Liver (tissue), 9 donors: ENCODE data around the gene UBE2U. TPM values are rescaled to one million over a fixed set of nuclear protein-coding genes. Genes with fewer than 3 reads are reported as not detected.

Experiments
- DNase-seq: peaks from one replicate; pipeline ENCODE4 v3.0.0-alpha.2; 2017; ENCODE audit warnings: low spot score
- H3K27ac ChIP-seq, 2 donors: one replicate each; pipeline ENCODE4 v1.7.0; 2013; ENCODE audit warnings: inconsistent platforms in 2 of 2, low read length in 2 of 2, control low read depth in 1 of 2, low read depth in 1 of 2, mild to moderate bottlenecking in 1 of 2
- H3K27me3 ChIP-seq, 4 donors: one replicate each; pipeline versions ENCODE4 v1.6.1 to v1.7.0; 2013; ENCODE audit warnings: low read length in 3 of 4, inconsistent platforms in 1 of 4, mild to moderate bottlenecking in 1 of 4, moderate library complexity in 1 of 4; ENCODE audit not compliant: control insufficient read depth in 4 of 4, insufficient read depth in 4 of 4
- H3K36me3 ChIP-seq, 4 donors: one replicate each; pipeline versions ENCODE4 v1.6.1 to v1.7.0; 2013; ENCODE audit warnings: low read length in 3 of 4, mild to moderate bottlenecking in 3 of 4, low read depth in 1 of 4, moderate library complexity in 1 of 4; ENCODE audit not compliant: control insufficient read depth in 4 of 4, insufficient read depth in 3 of 4
- H3K4me1 ChIP-seq, 4 donors: one replicate each; pipeline versions ENCODE4 v1.6.1 to v1.7.0; 2013; ENCODE audit warnings: low read length in 3 of 4, mild to moderate bottlenecking in 3 of 4, moderate library complexity in 1 of 4; ENCODE audit not compliant: control insufficient read depth in 4 of 4, insufficient read depth in 4 of 4
- H3K4me3 ChIP-seq, 3 donors: one replicate each; pipeline versions ENCODE4 v1.6.1 to v1.7.0; 2013; ENCODE audit warnings: low read length in 3 of 3, control low read depth in 1 of 3, low read depth in 1 of 3, mild to moderate bottlenecking in 1 of 3
- H3K9ac ChIP-seq, 2 donors: one replicate each; pipeline ENCODE4 v1.7.0; 2013; ENCODE audit warnings: low read length in 2 of 2, mild to moderate bottlenecking in 2 of 2, moderate library complexity in 2 of 2, control low read depth in 1 of 2, low read depth in 1 of 2
- H3K9me3 ChIP-seq, 4 donors: one replicate each; pipeline versions ENCODE4 v1.6.1 to v1.7.0; 2013; ENCODE audit warnings: low read length in 3 of 4; ENCODE audit not compliant: control insufficient read depth in 4 of 4
- ATF3 ChIP-seq: IDR thresholded peaks from 2 replicates; pipeline ENCODE4 v1.6.1; 2016; ENCODE audit warnings: antibody characterized with exemption
- CTCF ChIP-seq: fragments of 150-350 bp; IDR thresholded peaks from 2 replicates; pipeline ENCODE4 v1.5.1; 2017; ENCODE audit warnings: improper control_type of control experiment, low read depth, low read length; ENCODE audit not compliant: missing input control
- EGR1 ChIP-seq, 2 donors: IDR thresholded peaks; 2 replicates each; pipeline ENCODE4 v1.6.1; 2016 to 2018; ENCODE audit warnings: antibody characterized with exemption in 2 of 2, low read depth in 2 of 2
- FOXA1 ChIP-seq: IDR thresholded peaks from 2 replicates; pipeline ENCODE4 v1.6.1; 2016; ENCODE audit warnings: antibody characterized with exemption
- FOXA2 ChIP-seq: IDR thresholded peaks from 2 replicates; pipeline ENCODE4 v1.6.1; 2016; ENCODE audit warnings: antibody characterized with exemption
- HNF4A ChIP-seq, 2 donors: conservative IDR thresholded peaks; 2 replicates each; pipeline ENCODE4 v1.6.1; 2016; ENCODE audit warnings: antibody characterized with exemption in 2 of 2, mild to moderate bottlenecking in 2 of 2
- HNF4G ChIP-seq: IDR thresholded peaks from 2 replicates; pipeline ENCODE4 v1.6.1; 2016; ENCODE audit warnings: antibody characterized with exemption
- JUND ChIP-seq, 2 donors: IDR thresholded peaks; 2 replicates each; pipeline ENCODE4 v1.6.1; 2016; ENCODE audit warnings: antibody characterized with exemption in 2 of 2
- MAX ChIP-seq: IDR thresholded peaks from 2 replicates; pipeline ENCODE4 v1.6.1; 2016; ENCODE audit warnings: antibody characterized with exemption
- NR2F2 ChIP-seq: IDR thresholded peaks from 2 replicates; pipeline ENCODE4 v1.6.1; 2016; ENCODE audit warnings: antibody characterized with exemption
- RAD21 ChIP-seq, 2 donors: IDR thresholded peaks; 2 replicates each; pipeline ENCODE4 v1.6.1; 2016; ENCODE audit warnings: antibody characterized with exemption in 2 of 2, mild to moderate bottlenecking in 2 of 2
- RXRA ChIP-seq, 2 donors: IDR thresholded peaks; 2 replicates each; pipeline ENCODE4 v1.6.1; 2017 to 2018; ENCODE audit warnings: antibody characterized with exemption in 2 of 2, mild to moderate bottlenecking in 1 of 2
- SP1 ChIP-seq: IDR thresholded peaks from 2 replicates; pipeline ENCODE4 v1.6.1; 2018; ENCODE audit warnings: antibody characterized with exemption, mild to moderate bottlenecking
- TAF1 ChIP-seq: conservative IDR thresholded peaks from 2 replicates; pipeline ENCODE4 v1.6.1; 2016; ENCODE audit warnings: antibody characterized with exemption, mild to moderate bottlenecking
- YY1 ChIP-seq: IDR thresholded peaks from 2 replicates; pipeline ENCODE4 v1.6.1; 2016; ENCODE audit warnings: antibody characterized with exemption, mild to moderate bottlenecking
- ZBTB33 ChIP-seq: IDR thresholded peaks from 2 replicates; pipeline ENCODE4 v1.6.1; 2016; ENCODE audit warnings: antibody characterized with exemption
- WGBS: extraction: QIAGEN DNeasy Blood & Tissue Kit; methylation state at CpG from one replicate; pipeline ENCODE4 v1.1.7; 2013; 5-methylcytosine and 5-hydroxymethylcytosine counted together
- polyA plus RNA-seq, 2 donors: library from polyadenylated mRNA; stranded (reverse) in 1 of 2; unstranded in 1 of 2; fragments of 200-250 nt in 1 of 2; fragments of >200 nt in 1 of 2; fragmentation: Nextera tagmentation in 1 of 2; extraction: Ambion mirVana in 1 of 2; gene quantifications; one replicate each; pipeline versions ENCODE4 v1.2.1 to v1.2.3, GENCODE V29; 2013 to 2015
- total RNA-seq, 2 donors: library from RNA; depleted of rRNA; stranded (reverse); fragments of >200 nt; gene quantifications; one replicate each; pipeline ENCODE4 v1.2.3, GENCODE V29; 2014
- TF ChIP-seq, protein P1 (sequence below): IDR thresholded peaks from 2 replicates; pipeline ENCODE4 v1.6.1; 2016; ENCODE audit warnings: antibody characterized with exemption, mild to moderate bottlenecking
- donor health status: healthy.
- donor health status: healthy.
- donor health status: healthy.
- donor health status: healthy.
- donor health status: healthy.

The UBE2U gene
- total and polyA plus RNA-seq, 4 donors, result not detected

GRCh38 chr1:64266991-64267390 is 63.6 kb downstream of the UBE2U start:
- Histone ChIP-seq H3K36me3 (no peaks in the 10 kb centered on the region), H3K27me3 (no peaks in the 10 kb centered on the region), H3K4me3 (no peak overlapping the region), H3K9ac (no peak overlapping the region), H3K27ac (no peak overlapping the region), H3K9me3 (no peaks in the 10 kb centered on the region), H3K4me1 (no peaks in the 10 kb centered on the region)
- no peak for DNase-seq
- TF ChIP-seq FOXA1, result no peak
- no peak for TF ChIP-seq NR2F2
- no peak for TF ChIP-seq HNF4A (conservative IDR thresholded peaks at IDR 0.05)
- TF ChIP-seq ZBTB33, result no peak
- TF ChIP-seq, protein P1, sequence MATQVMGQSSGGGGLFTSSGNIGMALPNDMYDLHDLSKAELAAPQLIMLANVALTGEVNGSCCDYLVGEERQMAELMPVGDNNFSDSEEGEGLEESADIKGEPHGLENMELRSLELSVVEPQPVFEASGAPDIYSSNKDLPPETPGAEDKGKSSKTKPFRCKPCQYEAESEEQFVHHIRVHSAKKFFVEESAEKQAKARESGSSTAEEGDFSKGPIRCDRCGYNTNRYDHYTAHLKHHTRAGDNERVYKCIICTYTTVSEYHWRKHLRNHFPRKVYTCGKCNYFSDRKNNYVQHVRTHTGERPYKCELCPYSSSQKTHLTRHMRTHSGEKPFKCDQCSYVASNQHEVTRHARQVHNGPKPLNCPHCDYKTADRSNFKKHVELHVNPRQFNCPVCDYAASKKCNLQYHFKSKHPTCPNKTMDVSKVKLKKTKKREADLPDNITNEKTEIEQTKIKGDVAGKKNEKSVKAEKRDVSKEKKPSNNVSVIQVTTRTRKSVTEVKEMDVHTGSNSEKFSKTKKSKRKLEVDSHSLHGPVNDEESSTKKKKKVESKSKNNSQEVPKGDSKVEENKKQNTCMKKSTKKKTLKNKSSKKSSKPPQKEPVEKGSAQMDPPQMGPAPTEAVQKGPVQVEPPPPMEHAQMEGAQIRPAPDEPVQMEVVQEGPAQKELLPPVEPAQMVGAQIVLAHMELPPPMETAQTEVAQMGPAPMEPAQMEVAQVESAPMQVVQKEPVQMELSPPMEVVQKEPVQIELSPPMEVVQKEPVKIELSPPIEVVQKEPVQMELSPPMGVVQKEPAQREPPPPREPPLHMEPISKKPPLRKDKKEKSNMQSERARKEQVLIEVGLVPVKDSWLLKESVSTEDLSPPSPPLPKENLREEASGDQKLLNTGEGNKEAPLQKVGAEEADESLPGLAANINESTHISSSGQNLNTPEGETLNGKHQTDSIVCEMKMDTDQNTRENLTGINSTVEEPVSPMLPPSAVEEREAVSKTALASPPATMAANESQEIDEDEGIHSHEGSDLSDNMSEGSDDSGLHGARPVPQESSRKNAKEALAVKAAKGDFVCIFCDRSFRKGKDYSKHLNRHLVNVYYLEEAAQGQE, result no peak
- no peak for TF ChIP-seq EGR1 (IDR thresholded peaks at IDR 0.05; ENCODE audit: low read depth in 2 of 2)
- WGBS, result 63% methylated on average over 2 of the region's 2 CpGs

- Histone ChIP-seq H3K4me3 (no peak overlapping the region), H3K27ac (no peak overlapping the region)
These were observed 65.5 kb downstream of the UBE2U start for GRCh38 chr1:64268653-64269557.

More at GRCh38 chr1:64268653-64269557, 65.5 kb downstream of the UBE2U start:
- no peaks in the 10 kb centered on the region for H3K4me1 ChIP-seq
- WGBS, result 55% methylated on average over 23 of the region's 23 CpGs
- H3K9ac ChIP-seq, result no peak overlapping the region
- no peak for TF ChIP-seq ZBTB33
- no peak for TF ChIP-seq YY1
- no peak for TF ChIP-seq FOXA2
- TF ChIP-seq RXRA (IDR thresholded peaks at IDR 0.05), result no peak
- TF ChIP-seq, protein P1, result no peak
- no peak for TF ChIP-seq MAX
- no peak for TF ChIP-seq FOXA1
- TF ChIP-seq SP1, result no peak
- TF ChIP-seq EGR1 (IDR thresholded peaks at IDR 0.05; ENCODE audit: low read depth in 2 of 2), result no peak
- TF ChIP-seq CTCF, result peak; percentile 71
- TF ChIP-seq JUND (IDR thresholded peaks at IDR 0.05), result no peak
- TF ChIP-seq HNF4A (conservative IDR thresholded peaks at IDR 0.05), result no peak
- no peak for TF ChIP-seq NR2F2
- peak; percentile 86 to 90 for TF ChIP-seq RAD21 (IDR thresholded peaks at IDR 0.05)
- no peak for TF ChIP-seq ATF3
- no peak for TF ChIP-seq TAF1
- no peak for TF ChIP-seq HNF4G
- no peaks in the 10 kb centered on the region for H3K9me3 ChIP-seq
- peak; percentile 71 for DNase-seq
- H3K27me3 ChIP-seq, result no peaks in the 10 kb centered on the region
- no peaks in the 10 kb centered on the region for H3K36me3 ChIP-seq
